Fibroblast of the aortic adventitia (primary cell): Measurements from ENCODE around the gene MYO18B. TPM values are rescaled to one million over a fixed set of nuclear protein-coding genes. Genes with fewer than 3 reads are reported as not detected.

Experiments used
- DNase-seq: peaks from one replicate; pipeline ENCODE4 v3.0.0-alpha.2; 2010; ENCODE audit warnings: low read depth
- H3K4me3 ChIP-seq: 2 replicates; pipeline ENCODE4 v1.5.1; 2011; ENCODE audit warnings: low read depth, mild to moderate bottlenecking, control low read depth, low read length, moderate library complexity
- total RNA-seq: library from RNA; depleted of rRNA; stranded (reverse); fragments of >200 nt; gene quantifications from 2 replicates; pipeline ENCODE4 v1.2.3, GENCODE V29; 2012; ENCODE audit warnings: low replicate concordance
- TF ChIP-seq, protein P1 (sequence below): IDR thresholded peaks from 2 replicates; pipeline ENCODE4 v1.5.1; 2011; ENCODE audit warnings: mild to moderate bottlenecking, low read length, control low read depth, inconsistent platforms; ENCODE audit not compliant: insufficient read depth

MYO18B gene
- total RNA-seq, 1 donor: not detected

DNA sequence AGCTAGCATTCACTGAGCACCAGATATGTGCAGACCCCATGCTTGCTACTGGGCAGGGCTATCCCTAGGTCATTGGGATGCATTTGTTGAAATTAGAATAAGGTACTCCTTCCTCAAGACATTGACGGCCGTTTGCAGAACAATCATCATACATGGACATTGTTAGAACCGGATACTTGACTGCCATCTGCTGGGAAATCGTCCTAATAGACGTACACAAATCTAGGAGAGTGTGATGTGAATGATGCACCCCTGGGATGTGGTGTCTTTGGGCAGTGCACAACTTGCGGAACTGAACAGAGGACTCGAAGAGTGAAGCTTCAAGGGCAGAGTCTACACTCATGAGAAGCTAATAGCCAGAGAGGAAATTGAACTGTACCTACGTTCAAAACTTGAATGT lies 35.9 kb downstream of the MYO18B start:
- peak; percentile 62 for DNase-seq
- H3K4me3 ChIP-seq: no peak overlapping the region
- TF ChIP-seq, protein P1, sequence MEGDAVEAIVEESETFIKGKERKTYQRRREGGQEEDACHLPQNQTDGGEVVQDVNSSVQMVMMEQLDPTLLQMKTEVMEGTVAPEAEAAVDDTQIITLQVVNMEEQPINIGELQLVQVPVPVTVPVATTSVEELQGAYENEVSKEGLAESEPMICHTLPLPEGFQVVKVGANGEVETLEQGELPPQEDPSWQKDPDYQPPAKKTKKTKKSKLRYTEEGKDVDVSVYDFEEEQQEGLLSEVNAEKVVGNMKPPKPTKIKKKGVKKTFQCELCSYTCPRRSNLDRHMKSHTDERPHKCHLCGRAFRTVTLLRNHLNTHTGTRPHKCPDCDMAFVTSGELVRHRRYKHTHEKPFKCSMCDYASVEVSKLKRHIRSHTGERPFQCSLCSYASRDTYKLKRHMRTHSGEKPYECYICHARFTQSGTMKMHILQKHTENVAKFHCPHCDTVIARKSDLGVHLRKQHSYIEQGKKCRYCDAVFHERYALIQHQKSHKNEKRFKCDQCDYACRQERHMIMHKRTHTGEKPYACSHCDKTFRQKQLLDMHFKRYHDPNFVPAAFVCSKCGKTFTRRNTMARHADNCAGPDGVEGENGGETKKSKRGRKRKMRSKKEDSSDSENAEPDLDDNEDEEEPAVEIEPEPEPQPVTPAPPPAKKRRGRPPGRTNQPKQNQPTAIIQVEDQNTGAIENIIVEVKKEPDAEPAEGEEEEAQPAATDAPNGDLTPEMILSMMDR: peak; percentile 46

DNA sequence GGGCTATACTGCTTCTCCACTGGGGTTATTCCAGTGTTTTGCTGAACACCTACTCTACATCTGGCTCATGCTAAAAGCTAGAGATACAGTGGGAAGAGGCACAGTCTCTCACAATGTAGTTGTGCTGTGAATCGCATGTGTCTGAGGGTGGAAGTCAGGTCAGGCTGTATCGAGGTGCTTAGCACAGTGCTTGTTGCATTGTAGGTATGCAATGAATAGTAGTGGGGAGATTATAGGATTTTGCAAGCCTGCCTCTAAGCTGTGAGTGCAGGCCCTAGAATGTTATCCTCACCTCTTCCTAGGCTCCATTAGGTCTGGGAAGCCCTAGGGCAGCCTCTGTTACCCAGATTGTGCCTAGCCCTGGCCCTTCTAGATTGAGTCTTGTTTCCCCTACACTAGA lies 37.4 kb downstream of the MYO18B start:
- TF ChIP-seq, protein P1: no peak
- H3K4me3 ChIP-seq: no peak overlapping the region
- DNase-seq: no peak

DNA sequence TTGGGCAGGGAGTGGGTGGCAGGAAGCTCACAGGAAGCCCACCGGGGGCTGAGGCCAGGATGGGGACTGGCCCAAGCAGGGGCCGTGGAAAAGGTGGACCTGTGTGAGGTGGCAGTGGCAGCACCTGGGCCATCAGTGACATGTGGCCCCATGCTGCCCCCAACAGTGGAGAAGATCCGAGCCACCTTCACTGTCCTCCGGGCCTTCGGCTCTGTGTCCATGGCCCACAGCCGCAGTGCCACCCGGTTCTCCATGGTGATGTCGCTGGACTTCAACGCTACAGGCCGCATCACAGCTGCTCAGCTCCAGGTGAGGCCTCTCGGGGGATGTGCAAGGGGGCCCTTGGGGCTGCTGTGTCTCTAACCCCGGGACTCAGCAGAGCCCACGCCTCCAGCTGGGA lies 37.9 kb downstream of the MYO18B start:
- no peak for DNase-seq
- H3K4me3 ChIP-seq: no peak overlapping the region
- TF ChIP-seq, protein P1: no peak

DNA sequence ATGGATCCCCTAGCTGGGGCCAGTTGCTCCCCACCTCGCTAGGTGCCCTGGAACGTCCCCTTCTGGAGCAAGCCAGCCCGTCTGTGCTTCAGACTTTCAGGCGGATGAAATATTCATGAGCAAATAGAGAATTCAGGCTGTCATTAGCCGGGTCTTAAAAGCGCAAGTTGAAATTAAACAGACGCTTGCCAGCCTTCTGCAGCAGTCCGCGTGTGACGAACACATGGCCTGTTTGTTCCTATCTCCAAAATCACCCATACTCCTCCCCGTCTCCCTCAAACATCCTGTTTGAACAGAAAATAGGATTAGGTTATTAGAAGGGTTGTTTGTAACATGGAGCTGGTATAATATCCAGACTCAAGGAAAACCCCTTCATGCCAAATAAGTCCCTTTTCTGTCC lies 38.7 kb downstream of the MYO18B start:
- H3K4me3 ChIP-seq: no peak overlapping the region
- TF ChIP-seq, protein P1: no peak
- DNase-seq: no peak

DNA sequence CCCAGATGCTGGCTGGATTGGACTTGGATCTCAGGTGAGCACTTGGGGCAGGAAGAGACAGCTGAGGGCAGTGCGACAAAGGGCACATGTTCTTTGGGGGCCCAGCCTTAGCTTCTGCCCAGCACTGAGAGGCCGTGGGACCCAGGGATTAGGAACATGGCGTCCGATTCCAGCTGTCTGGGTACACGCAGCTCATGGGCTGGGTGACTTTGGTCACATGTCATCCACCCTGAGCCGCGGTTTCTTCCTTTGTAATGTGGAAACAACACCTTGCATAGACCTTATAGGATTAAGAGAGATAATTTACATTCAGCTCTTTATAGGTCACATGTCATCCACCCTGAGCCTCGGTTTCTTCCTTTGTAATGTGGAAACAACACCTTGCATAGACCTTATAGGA lies 39.8 kb downstream of the MYO18B start:
- TF ChIP-seq, protein P1: no peak
- no peak for DNase-seq
- H3K4me3 ChIP-seq: no peak overlapping the region

DNA sequence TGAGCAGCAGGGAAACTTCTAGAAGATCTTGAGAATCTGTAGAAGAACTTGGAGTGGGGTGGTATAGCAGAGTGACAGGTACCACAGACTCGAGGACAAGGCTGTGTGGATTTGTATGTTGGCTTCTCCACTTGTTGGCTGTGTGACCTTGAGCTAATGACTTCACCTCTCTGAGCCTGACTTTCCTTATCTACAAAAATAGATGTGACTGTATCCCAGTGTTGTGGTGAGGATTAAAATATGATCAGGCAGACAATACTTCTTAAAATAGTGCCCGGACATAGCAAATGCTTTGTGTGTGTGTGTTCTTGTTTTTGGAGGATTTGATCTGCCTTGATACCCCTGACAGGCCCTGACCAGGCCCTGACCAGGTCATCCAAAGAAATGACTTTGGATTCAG lies 40.8 kb downstream of the MYO18B start:
- TF ChIP-seq, protein P1: no peak
- no peak for DNase-seq

DNA sequence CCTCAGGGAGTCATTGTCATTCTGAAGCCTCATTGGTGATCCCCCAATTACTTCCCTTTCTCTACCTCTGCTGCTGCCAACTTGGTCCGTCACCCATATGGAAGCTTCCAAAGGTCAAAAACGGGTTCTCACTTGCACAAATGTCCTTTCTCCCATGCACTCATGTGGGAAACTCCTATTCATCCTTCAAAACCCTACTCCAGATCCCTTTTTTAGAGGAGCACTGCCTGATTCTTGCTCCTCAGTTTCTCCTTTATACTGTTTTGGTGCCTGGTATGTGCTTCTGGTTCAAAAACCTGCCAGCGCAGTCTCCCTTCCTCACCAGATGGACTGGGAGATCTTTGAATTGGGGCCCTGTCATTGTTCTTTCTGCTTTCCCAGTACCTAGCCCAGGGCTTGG lies 41.9 kb downstream of the MYO18B start:
- DNase-seq: no peak
- no peak overlapping the region for H3K4me3 ChIP-seq
- TF ChIP-seq, protein P1: no peak

More for the DNA sequence above, 40.8 kb downstream of the MYO18B start:
- no peak overlapping the region for H3K4me3 ChIP-seq
